ENCODE measurements around the gene RTP2. TPM values are rescaled to one million over a fixed set of nuclear protein-coding genes. Genes with fewer than 3 reads are reported as not detected.
A peak's percentile ranks its signal among the peaks of the same experiment; 100 is the strongest.

The RTP2 gene, protein sequence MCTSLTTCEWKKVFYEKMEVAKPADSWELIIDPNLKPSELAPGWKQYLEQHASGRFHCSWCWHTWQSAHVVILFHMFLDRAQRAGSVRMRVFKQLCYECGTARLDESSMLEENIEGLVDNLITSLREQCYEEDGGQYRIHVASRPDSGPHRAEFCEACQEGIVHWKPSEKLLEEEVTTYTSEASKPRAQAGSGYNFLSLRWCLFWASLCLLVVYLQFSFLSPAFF
- not detected for total RNA-seq (ENCODE audit: insufficient read depth, low replicate concordance)

- DNase-seq (ENCODE audit: low spot score) = no peak
Measured at GRCh38 chr3:187702507-187703033, at the start of gene RTP2. RTP2 (minus strand) TSS chr3:187702557; CDS start chr3:187702128, 429 bp downstream.

DNA sequence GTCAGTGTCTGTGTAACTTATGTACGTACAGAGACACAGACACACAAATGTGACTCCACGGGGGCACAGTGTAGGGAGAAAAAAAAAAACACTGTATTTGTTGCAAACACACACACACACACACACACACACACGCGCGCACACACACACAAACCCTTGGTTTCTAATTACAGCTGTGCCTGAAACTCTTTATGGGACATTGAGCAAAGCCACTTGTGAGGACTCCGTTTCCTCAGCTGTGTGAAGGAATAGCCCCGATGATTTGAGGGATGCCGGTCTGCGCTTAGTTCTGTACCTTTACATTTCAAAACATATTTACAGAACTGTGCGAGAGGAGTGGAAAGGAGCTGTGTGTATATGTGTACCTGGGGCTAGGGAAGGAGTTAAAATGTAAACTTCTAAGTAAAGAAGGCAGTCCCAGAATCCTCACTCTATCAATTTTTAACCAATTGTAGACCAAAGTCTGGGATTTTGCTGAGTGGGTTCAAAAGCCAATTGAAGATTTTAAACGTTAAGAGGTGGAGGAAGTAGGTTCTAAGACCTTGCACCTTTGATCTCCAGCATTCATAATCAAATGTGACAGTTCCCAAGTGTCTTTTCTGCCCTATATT, 48.3 kb upstream of the RTP2 start:
- no peak for DNase-seq (ENCODE audit: low spot score)

DNA sequence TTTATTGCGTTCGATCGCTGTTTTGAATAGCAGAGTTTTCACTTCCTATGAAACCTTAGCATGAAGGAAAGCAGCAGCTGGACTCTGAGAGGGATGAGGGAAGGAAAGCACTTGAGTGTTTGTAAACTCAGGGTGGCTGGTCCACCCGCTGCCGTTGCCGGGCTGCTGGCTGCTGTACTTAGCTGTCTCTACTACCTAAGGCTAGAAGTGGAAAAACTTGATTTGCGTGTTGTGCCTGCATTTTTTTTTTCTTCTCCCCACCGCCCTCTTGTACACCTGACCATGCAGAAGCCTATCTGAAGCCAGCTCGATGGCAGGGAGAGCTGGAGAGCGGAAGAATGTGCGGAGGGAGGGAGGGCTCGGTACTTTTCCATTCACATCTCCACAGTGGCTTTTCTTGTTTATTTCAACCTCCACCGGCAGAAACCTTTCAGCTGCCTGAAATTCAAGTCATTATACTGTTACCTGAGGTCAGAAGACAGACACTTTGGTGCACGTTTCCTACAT, 47.7 kb upstream of the RTP2 start:
- DNase-seq (ENCODE audit: low spot score) = peak; percentile 82

GRCh38 chr3:187748050-187748481, 45.7 kb upstream of the RTP2 start:
- DNase-seq (ENCODE audit: low spot score) = peak; percentile 91

DNA sequence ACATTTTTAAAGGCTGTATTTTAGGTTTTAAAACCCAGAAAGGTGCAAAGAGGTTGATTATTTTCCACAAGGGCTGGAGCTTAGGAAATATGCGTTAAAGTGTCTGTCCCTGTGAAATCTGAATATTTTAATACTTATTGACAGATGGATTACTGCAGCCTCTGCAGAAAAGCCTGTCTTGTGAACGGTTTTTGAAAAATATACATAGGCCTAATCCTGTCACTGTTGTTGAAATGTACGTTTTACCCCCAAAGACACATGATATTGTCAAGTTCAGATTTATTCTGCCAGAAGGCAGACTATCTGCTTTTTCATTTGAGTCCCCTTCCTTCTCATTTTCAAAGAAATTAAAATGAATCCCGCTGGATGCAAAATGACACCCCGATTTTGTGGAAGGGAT, 45.1 kb upstream of the RTP2 start:
- DNase-seq (ENCODE audit: low spot score) = no peak

DNA sequence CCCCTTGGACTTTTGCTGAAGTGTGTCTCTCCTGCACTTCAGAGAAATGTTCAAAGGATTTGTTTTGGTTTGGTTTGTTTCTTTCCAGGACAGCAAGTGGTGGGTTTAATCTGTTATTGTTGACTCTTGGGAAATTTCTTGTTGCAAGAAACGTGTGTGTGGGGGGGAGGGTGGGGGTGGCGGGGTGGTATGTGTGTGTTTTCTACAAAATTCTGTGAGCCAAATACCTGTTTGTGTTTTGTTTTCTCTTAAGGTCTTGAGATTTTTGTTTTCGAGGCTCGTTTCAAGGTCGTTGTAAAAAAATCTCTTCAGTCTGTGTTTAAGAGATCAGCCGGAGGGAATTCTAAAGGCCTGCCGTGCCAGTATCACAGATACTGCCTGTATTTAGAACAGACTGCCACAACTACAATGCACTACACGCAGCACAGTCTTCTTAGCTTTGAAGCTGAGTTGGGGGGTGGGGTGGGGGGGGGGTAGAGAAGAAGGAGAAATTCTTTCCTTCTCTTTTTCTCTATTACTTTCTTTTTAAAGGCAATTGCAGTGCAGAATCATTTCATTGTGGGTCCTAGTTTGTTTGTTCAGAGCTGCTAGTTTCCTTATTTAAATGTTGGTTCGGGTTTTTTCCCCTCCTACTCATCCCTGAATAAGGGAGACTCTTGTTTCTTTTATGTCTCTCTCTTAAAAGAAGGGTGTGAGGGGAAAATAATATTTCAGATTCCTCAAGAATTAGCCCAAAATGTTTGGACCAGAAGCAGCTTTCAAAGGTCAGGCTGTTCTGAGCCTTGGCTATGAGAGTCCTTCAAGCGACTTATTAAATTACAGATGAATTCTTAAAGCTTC, 44.3 kb upstream of the RTP2 start:
- DNase-seq (ENCODE audit: low spot score) = peak; percentile 72

GRCh38 chr3:187746059-187746441, 43.7 kb upstream of the RTP2 start:
- no peak for DNase-seq (ENCODE audit: low spot score)

- peak; percentile 98 for DNase-seq (ENCODE audit: low spot score)
Measured at GRCh38 chr3:187745201-187746058, 43.1 kb upstream of the RTP2 start, which contains the start of gene BCL6. BCL6 (minus strand) TSS chr3:187745468; CDS start chr3:187733693, 11,775 bp downstream.

GRCh38 chr3:187744169-187745151, 42.1 kb upstream of the RTP2 start:
- DNase-seq (ENCODE audit: low spot score) = peak; percentile 78

GRCh38 chr3:187743195-187744141, 41.1 kb upstream of the RTP2 start:
- peak; percentile 39 for DNase-seq (ENCODE audit: low spot score)

- peak; percentile 47 for DNase-seq (ENCODE audit: low spot score)
Measured at GRCh38 chr3:187742351-187743171, 40.2 kb upstream of the RTP2 start.

DNA sequence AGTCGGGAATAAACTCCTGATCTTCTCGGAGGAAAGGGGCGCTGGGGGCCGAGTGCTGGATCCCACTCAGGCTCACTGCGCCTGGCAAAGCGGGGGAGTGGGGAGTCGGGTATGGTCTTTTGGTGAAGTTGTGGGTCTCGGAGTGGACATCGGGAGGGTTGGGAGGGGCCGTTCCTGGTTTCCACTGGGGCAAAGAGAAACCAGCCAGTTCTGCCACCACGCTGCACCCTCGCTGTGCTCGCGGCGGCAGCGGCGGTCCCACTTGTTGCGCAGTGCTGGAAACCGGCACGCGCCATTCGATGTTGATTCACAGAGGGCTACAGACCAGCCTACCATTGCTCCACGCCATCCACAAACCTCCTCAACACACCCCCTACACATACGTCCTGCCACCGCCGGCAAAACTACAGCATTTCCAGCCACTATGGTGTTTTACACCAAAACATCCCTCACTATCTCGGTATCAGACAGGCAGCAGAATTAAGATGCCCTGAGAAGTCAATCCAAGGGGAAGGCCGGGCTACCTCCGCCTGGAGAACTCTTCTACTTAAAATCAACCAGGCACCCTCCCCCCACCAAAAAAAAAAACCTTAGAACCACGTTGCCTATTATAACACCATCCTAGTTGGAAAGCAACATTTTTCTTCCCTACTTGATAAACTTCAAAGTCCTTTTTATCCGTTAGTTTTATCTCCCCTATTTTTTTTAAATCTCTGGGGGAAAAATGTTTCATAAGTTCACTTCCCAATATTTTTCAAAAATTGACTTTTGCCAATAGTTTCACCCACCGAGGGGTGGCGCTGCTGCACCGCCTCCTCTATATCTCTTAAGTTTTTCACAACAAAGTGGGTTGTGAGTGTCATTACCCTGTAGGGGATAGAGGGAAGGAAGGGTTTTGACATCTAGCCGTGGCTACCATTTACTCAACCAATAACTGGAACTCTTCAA, 39.3 kb upstream of the RTP2 start:
- DNase-seq (ENCODE audit: low spot score) = peak; percentile 75

DNA sequence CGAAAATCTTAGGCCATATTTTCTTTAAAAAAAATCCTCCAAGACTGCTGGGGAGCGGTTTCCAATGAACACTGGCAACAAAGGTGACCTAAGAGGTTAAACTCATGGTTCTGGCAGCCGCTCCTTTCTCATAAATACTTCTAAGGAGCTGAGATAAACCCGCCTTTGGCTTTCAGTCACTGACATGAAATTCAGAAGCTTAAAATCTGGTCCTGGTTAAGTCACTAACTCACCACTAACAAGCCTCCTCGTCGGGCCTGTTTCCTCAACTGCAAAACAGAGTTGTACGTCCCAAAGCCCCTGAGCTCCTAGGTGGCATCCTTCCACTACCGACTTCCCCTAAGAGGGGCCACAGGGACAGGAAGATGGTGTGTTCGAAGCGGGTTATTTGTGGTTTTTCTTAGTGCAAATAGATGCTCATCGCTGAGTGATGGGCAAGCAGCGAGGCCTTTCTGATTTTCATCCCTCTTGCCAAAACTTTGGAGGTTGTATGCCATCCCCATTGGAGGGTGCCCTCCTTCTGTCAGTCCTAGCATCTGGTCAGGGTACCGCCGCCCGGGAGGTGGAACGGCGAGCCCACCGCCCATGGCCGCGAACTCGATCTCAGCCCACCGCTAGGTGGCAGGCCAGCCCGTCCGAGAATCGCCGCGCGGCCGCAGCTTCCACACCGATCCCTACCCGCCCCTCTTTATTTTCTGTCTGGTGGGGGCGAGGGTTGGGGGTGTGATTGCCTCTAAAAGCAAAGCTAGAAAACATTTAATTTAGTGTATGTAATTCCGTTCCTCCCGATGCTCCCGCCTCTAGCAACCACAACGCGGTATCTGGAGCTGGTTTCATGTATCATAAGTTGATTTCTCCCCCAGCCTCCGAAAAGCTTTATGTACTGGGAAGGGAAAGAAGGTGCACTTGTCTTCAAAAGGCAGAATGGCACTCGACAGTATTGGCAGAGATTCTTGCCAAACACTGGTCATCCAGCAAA, 38.4 kb upstream of the RTP2 start:
- peak; percentile 93 for DNase-seq (ENCODE audit: low spot score)

DNA sequence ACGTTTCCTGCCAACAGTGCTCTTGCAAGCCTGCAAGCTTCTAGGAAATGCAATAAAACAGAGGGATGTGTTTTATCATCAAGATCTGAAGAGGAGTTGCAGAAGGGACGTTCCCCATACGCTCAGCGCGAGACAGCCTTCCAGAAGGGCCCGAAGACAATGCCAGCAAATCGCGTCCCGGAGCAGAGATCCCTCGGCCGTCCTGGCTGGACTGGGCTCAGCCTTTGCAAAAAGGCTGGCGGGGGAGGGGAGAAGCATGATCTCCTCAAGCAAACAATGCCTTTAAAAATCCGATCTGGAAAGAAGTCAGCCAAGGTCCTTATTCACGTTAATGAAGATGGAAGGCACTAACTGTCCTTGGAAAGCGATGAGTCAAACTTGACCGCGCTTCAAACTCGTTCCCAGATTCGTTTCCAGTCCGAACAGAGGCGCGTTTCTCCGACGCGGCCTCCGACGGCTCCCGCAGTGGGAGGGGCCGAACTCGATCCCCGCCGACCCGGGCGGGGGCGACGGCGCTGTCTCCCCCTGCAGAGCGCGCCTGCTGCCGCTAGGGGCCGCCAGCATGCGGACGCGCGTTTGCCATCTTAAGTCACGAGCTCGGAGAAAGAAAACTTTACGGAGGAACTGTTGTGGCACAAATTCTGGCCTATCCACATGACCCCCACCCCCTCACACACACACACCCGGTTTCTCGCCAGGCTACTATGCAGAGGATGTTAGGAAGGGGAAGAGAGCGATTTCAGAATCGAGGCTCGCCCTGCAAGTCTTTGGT, 37.4 kb upstream of the RTP2 start:
- DNase-seq (ENCODE audit: low spot score) = peak; percentile 92

Measured in umbilical cord (tissue), 2 donors.